HG03521 (cell line): ENCODE data around the gene IRF2.

Experiments used
- ATAC-seq: cut with Tn5 transposase; IDR thresholded peaks from one replicate; pipeline ENCODE4 v1.9.1; 2021; ENCODE audit warnings: mild to moderate bottlenecking, moderate library complexity; ENCODE audit not compliant: unreplicated experiment

Gene IRF2

DNA sequence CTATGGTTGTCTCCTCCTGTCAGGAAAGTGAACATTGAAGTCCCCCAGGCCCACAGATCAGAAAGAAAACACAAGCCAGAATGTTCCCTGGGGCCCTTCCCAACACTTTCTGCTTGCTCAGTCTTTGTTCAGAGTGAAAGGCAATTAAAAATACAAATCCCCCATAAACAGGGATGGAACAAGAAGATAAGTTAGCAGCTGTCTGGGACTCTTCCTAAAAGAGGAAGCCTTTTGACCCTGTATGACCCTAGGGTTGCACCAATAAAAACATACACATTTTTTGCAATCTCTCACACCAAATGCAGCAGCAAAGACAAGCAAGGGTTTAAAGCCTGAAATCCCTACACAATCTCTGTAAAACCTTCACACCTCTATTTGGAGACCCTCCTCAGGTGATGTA, 22.6 kb downstream of the IRF2 start:
- no peak for ATAC-seq

- no peak for ATAC-seq
Observed at GRCh38 chr4:184450743-184451535, 23.4 kb downstream of the IRF2 start.

- ATAC-seq = no peak
Observed at GRCh38 chr4:184450045-184450444, 24.3 kb downstream of the IRF2 start.

- ATAC-seq = peak; percentile 45
Observed at GRCh38 chr4:184448821-184449220, 25.5 kb downstream of the IRF2 start.

DNA sequence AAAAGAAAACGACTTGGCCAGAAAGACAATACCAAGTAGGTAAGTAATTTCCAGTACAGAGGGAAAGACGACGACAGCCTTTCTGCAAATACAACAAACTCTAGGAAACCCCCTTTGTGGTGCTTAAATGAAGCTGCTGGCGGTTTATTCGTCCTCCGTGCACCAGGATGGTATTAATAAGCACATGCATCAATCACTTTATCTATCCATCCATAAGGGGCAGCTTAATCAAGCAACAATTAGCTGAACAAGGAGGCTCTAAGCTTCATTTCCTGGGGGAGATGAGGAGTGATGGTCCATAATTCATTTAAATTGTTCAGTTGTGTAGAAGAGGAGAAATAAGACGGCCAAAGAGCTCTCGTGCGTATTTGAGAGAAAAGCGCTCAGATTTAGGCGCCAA, 26.2 kb downstream of the IRF2 start:
- no peak for ATAC-seq

DNA sequence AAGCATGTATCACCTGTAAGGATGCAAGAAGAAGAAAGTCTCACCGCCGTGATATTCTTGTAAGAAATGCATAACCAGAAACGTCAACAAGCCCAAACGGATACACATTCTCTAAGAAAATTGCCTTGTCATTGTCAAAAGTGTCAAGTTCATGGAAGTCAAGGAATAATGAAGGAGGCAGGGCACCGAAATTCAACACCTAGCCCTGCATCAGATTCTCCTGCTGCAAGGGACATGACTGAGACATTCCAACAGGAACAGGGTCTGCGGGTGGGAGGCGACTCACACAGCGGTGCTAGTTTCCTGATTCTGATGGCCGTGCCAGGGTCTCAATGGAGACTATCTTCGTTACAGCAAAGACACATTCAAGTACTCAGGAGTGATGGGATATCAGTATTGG, 26.7 kb downstream of the IRF2 start:
- no peak for ATAC-seq

- no peak for ATAC-seq
Observed at GRCh38 chr4:184446132-184446658, 28.2 kb downstream of the IRF2 start.

GRCh38 chr4:184444953-184445309, 29.4 kb downstream of the IRF2 start:
- ATAC-seq = no peak

DNA sequence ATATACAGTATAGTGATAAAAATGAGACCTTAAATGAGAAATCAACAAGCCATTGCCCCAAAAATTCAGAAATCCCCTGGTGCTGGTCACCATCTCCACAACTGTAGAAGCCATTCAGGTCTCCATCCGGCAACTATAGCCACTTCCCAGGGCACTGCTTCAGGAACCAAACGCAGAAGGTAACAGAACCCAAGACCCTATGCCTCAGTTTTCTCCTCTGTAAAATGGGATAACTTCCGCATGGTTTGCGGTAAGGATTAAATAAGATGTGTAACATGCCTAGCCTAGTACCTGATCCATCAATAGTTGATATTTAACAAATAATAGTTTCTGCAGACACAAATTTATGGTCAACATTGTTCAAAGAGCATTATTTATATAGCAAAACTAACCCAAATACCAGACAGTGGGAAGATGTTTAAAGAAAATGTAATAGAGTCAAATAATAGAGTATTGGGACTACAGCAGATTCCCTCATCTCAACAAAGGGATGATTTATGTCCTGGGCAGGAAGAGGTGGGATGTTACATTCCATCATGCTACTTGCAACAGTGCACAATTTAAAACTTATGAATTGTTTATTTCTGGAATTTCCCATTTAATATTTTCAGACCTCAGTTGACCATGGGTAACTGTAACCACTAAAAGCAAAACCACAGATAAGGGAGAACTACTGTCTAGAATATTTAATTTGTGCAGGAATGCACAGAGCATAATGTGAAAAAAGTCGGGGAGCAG, 30.0 kb downstream of the IRF2 start:
- ATAC-seq = no peak

DNA sequence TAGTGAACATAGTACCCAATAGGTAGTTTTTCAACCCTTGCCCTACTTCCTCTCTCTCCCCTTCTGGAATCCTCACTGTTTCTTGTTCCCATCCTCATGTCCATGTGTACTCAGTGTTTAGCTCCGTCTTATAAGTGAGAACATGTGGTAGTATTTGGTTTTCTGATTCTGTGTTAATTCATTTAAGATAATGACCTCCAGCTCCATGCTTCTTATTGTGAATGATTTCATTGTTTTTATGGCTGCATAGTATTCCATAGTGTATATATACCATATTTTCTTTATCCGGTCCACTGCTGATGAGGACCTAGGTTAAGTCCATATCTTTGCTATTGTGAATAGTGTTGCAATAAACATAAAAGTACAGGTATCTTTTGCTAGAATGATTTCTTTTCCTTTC, 31.0 kb downstream of the IRF2 start:
- no peak for ATAC-seq

GRCh38 chr4:184442314-184442635, 32.1 kb downstream of the IRF2 start:
- ATAC-seq = no peak

DNA sequence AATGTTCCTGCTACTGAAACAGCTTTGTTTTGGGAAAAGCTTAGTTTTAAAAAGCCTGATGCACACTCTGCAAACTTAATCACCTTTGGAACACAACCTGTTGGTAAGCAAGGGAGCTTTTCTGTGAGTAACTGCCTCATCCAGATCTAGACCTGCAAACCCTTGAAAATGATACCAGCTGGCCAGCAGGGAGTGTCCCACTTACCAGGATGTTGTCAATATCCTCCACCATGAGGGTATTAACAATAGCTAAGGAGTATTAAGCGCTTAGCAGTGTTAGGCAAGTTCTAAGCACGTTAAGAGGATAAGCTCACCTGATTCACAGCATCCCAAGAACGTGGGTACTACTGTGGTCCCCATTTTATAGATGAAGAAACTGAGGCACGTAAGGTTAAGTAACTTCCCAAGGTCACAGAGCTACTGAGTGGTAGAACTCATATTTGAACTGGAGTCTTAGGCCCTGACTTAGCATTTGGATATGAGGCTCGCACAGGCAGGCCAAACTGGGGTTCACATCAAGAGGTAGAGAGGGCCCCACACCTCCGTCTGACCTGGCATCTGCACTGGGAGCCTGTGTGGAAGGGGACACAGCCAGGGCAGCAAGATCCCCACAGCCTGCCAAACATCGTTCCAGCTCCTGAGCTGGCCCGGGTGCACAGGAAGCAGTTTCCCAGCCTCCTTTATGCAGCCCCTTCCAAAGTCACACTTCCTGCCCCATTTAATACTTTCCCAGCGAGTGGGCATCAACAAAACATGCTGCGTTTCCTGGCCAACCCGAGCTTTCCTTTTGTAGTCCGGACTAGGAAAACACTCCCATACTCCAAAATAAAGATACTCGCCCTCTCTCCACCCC, 32.7 kb downstream of the IRF2 start:
- ATAC-seq = no peak

GRCh38 chr4:184440595-184441358, 33.6 kb downstream of the IRF2 start:
- ATAC-seq = no peak

DNA sequence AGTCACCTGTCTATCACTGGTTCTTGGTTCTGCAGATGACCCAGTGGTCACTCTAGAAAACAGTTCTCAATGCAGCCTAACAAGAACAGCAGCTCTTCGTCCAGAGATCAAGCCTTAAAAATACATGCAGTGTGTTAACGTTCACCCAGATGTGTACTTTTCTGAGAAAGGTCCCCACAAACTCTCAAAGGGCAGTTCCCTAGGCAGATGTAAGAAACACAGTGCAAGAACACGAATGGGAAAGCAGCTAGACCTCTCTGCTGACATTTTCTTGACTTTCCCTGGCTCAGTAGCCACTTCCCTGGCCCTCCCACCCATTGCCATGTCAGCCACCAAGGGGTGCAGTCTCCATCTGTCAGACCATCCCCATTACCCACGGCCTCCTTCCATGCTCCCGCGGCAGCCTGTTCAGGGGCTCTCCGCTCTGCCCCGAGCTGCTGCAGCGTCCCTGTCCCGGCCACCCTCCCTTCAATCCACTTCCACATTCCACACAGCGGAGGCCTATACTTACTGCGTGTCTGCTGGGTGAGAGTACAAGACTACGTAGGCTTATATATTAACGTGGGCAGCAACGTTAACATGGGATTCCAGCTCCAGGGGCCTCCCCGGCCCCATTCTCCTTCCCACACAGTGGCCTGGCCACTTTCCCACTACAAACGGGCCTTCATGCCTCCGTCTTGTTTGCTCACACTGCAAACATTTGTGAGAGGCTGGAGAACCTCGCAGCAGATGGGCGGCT, 34.3 kb downstream of the IRF2 start:
- no peak for ATAC-seq

DNA sequence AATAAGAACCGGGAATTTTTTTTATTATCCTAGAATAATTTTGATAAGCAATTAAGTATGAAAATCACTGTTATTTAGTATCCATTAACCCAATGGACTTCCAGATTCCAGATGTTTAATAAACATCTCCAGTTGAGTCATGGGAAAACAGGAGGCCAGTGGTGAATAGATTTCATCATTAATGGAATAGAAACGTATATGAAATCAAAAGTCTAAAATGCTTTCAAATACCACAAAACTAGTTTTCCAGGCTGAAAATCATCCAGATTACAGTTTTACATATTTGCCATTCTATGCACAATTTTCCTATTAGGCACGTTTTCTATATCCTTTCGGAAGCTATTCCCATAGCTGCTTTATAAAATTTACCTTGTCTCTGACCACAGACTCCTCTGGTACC, 35.0 kb downstream of the IRF2 start:
- ATAC-seq = no peak

DNA sequence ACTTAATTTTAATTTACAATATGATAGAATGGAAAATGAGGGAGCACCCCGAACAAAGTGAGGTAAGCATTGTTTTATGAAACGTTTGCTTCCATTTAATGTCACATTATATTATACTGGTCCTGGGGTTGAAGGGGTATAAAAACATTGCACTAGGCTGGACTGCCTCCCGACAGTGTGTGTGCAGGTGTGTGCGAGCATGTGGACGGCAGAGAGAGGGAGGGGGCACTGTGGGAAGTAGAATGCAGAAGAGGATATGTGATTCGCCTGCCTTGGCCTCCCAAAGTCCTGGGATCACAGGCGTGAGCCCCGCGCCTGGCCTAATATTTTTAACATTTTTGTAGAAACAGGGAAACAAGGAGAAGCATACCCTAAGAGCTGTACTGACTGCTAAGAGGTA, 36.0 kb downstream of the IRF2 start:
- ATAC-seq = no peak

DNA sequence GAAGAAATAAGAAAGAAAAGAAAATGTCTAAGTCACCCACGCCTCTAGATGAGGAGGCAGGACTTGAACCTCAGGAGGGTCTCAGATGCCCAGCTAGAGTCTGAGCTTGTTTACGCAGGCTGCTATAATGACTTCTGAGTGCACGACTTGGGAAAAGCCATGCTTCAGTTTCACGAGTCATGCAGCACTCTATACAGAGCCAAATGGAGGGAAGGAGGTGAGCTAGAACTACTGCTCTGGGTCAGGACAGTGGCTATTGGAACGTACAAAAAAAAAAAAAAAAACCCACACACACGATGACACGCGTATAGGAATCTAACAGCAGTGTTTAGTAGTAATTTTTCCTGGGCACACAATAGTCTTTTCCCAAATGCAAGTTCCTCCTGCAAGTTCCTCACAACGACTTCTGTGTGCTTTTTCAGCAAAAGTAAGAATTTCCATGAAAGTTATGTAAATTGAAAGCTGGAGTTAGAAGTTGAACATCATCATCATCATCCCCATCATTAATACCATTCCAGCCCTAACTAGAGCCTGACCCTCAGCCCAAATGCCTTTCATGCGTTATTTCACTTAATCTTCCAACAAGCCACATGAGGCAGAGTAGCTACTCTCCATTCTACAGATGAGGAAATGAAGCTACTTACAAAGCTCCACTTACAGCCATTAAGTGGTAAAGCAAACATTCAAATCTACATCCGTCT, 36.6 kb downstream of the IRF2 start:
- ATAC-seq = no peak

- no peak for ATAC-seq
Observed at GRCh38 chr4:184434501-184435066, 39.8 kb downstream of the IRF2 start.

DNA sequence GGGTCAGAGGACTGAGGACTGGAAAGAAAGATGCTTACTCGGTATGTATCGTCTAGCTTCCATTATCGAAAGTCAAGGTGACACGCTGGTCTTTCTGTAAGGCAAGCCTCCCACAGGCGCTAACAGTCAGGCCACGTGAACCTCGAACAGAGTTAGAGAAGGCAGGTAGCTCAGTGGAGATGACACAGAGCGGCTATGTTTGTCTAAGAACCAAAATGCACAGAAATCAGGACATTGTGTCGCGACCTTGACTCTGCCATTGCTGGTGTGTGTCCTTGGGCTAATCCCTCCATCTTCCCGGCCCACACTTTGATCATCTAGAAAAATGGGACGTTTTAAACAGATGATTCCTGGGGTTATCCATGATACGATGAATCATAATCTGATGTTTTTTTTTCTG, 40.3 kb downstream of the IRF2 start:
- no peak for ATAC-seq
